LNCAP (cell line): Measurements from ENCODE around the gene WDR38.

Source experiments
- TF ChIP-seq, protein P1 (sequence below): fragments of 450-650 bp; IDR thresholded peaks from 2 replicates; pipeline ENCODE4 v1.5.1; 2017; ENCODE audit warnings: mild to moderate bottlenecking

WDR38 gene

DNA sequence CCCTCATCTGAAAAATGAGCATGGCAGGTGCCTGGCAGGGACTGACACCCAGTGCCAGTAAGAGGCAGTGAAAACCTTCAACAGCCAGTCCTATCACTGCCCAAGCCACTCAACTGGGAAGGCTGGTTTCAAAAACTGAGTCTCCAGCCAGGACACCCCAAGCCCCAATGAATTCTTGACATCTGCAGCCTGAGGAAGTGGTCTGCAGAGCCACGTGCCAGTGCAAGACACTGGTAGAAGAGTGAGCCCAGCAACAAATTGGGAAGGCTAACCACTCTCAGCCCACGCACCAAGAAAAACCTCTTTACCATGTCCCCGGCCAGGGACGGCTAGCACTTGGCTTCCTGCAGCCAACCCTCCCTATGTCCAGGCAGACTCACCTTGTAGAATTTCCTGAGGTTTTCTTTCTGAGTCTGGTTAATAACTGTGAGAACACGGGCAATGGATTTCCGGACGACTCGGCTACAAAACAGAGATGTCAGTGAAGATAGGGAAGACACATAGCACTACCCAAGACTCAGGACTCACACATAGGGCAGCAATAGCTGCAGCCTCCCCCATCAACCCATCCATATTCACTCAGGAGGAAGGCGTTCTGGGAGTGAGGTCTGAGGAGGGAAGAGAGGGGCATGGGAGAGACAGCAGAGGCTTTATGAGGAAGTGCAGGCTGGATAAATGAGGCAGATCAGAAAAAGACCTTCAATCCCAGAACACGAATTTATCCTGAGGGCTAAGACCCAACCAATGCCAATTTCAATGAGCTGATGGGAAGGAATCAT lies 6.7 kb downstream of the WDR38 start:
- TF ChIP-seq, protein P1, sequence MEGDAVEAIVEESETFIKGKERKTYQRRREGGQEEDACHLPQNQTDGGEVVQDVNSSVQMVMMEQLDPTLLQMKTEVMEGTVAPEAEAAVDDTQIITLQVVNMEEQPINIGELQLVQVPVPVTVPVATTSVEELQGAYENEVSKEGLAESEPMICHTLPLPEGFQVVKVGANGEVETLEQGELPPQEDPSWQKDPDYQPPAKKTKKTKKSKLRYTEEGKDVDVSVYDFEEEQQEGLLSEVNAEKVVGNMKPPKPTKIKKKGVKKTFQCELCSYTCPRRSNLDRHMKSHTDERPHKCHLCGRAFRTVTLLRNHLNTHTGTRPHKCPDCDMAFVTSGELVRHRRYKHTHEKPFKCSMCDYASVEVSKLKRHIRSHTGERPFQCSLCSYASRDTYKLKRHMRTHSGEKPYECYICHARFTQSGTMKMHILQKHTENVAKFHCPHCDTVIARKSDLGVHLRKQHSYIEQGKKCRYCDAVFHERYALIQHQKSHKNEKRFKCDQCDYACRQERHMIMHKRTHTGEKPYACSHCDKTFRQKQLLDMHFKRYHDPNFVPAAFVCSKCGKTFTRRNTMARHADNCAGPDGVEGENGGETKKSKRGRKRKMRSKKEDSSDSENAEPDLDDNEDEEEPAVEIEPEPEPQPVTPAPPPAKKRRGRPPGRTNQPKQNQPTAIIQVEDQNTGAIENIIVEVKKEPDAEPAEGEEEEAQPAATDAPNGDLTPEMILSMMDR, result no peak

DNA sequence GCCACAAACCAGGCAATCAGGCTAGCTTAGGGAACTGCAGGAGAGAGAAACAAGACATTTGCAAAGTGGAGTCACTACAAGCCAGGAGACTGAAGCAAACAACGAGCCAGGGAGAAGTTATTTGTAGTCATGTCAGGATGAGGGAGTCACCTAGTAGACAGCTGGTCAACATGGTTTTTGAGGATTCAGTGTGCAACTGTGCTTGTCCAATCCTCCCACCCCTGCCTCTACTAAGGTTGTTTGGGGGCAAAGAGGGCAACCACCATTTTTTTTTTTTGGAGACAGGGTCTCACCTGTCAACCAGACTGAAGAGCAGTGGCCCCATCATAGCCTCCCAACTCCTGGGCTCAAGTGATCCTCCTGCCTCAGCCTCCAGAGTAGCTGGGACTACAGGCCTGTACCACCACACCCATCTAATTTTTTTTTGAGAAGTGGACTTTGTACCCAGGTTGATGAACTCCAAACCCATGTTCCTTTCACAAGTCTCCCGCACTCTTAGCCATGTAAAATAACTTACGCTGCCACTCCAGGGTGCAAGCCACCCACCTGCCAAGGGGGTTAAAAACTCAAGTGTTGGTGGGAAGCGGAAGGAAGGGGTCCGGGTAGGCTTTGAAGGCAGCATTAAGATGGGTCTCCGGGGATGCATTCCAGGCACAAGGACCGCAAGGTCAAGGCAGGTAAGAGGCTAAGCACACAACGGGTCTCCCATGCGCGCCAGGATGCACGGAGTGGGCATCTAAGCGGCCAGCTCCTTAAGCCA lies 7.5 kb downstream of the WDR38 start:
- TF ChIP-seq, protein P1, result no peak

DNA sequence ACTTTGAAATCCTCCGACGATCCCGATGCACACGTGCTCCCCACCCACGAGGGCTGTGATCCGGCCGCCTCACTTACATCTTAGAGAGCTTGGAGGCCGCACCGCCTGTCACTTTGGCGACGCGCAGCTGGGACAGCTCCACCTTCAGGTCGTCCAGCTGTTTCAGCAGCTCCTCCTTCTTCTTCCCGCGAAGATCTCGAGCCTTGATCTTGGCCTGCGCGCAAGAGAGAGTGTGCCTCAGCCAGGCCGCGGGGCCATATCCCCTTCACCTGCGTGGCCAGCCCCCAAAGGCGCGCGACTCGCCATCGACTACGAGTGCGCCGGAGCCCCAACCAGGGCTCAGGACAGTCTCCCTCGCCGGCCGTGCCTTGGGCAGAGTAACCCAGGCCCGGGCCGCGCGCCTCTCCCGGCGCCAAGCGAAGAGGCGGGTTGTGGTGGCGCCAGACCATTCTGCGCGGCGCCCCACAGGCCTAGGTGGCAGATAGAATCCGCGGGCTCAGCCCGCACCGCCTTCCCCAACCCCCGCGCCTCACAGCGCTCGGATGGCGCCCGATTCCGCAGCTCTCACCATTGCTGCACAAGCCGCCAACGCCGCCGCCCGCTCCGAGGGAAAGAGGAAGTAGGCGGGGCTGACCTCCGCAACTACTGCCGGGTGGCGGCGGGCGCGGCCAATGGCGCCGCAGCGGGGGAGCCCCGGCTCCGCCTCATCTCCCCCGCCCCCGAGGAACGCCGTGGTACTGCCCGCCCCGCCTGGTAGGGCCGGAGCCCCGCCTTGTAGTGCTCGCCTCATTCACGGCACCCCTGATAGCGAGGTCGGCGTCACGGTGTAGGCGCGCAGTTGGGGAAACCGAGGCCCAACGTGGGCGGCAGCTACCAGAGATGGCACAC lies 8.3 kb downstream of the WDR38 start, which contains the start of the genes ARPC5L and RPL35:
Gene ARPC5L, plus strand, starts transcription at position 789 of the 888 bp plus-strand sequence. CDS start 7,161 bp downstream, outside the sequence.
Gene RPL35, minus strand, starts transcription at position 616 of the 888 bp plus-strand sequence. Its CDS starts 45 bp downstream, at position 571.
- TF ChIP-seq, protein P1, result peak; percentile 41; the same call in 1 of the 2 replicates

DNA sequence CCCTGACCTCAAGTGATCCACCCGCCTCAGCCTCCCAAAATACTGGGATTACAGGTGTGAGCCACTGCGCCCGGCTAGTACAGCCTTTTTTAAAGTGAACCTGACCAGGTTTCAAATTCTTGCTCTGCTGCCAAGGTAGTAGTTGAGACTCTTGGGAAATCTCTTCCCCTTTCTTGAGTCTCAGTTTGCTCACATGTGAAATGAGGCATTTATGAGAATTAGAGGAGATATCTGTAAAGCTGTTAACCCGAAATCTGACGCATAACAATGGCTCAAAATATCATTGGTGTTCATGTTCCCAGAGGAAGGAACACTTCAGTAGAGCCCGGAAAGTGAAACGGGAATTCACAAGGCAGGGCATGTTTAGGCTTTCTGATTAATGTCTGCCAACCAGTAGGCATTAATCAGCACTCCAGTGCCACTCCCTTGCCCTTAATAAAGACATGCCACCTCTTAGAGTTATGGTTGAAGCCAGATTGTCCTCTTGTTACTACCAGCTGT lies 10.2 kb downstream of the WDR38 start:
- TF ChIP-seq, protein P1, result no peak

DNA sequence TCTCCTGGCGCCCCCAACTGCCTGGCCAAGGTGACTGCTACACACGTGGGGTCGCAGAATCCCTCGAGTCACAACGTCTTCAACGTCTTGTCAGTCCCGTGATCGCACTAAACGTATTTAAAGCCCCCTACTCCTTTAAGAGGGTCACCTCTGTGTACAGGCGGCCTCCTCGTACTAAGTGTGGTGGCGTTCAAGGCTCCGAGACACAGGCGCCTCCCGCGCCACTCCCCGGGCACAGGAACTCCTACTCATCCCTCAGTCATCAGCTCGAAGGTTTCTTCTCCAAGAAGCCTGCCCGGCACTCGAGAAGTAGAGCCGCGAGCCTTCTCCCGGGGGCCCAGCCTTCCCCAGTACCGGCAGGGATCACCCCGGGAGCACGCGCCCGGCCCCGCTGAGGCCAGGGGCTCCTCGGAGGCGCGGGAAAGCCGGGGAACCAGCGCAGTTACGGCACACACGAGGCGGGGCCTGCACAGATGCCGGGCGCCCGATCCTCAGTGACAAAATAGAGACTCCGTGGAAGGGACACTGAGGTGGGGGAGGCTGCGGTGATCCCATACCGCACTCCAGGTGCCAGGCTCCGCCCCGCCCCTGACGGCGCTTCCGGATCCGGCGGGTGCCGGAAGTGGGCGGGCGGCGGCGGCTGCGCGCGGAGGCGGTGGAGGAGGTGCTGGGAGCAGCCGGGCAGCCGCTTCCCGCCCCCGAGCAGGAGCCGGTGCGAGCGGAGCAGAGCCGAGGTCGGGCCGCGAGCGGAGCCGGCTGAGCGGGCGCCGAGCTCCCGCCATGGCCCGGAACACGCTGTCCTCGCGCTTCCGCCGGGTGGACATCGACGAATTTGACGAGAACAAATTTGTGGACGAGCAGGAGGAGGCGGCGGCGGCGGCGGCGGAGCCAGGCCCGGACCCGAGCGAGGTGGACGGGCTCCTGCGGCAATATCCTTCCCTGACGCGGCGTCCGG lies 15.5 kb downstream of the WDR38 start:
- TF ChIP-seq, protein P1, result peak; percentile 42; the same call in 1 of the 2 replicates

DNA sequence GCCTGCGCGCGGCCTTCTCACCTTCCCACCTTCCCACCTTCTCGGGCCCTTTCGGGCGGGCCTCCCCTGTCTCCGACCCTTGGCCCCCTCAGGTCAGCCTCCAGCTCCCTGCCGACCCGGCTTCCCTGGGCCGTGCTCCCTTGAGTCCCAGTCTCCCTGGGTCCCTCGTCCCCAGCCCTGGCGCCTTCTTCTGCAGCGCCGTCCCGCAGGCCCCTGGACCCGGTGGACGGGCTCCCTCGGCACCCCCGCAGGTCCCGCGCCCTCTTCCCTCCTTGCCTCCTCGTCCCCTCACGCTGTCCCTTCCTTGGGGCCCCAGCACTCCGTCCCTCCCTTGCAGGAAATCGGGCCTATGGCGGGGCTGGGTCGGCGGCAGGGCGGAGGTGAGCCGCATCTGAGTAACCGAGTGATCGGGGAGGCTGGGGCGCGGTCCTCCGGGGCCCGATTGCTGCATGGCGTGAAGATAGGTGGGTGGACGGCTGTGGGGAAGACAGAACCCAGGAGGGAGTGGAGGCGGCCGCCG lies 16.3 kb downstream of the WDR38 start:
- TF ChIP-seq, protein P1, result no peak
